Activated naive CD4-positive, alpha-beta T cell (primary cell): Measurements from ENCODE around the gene TECR.
"Not testable (repeated sequence)": the region's sequence is repeated elsewhere in the genome, so short reads cannot be mapped to it uniquely, and the experiment has no call there.

Experiments
- DNase-seq, 4 experiments: peaks; one replicate each; lab custom pipeline; 2025; lab: John Stamatoyannopoulos, UW

Gene TECR

DNA sequence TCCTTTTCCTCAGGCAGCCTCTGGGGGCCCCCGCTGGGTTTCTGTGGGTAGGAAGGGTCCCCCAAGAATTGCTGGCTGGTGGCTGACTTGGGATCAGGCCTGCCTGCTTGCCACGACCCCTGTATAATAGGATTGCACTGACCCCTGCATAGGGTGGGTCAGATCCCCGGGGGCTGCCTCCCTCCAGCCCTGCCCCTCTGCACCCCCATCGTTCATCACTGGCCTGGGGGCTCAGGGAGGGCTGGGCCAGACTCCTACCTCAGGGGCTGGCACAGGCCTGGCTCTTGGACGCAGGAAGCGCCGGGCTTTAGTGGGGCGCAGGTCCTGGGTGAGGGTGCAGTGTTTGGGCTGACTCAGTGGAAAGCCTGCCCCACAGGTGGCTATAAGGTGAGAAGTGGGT, 31.9 kb downstream of the TECR start:
- DNase-seq = no peak

DNA sequence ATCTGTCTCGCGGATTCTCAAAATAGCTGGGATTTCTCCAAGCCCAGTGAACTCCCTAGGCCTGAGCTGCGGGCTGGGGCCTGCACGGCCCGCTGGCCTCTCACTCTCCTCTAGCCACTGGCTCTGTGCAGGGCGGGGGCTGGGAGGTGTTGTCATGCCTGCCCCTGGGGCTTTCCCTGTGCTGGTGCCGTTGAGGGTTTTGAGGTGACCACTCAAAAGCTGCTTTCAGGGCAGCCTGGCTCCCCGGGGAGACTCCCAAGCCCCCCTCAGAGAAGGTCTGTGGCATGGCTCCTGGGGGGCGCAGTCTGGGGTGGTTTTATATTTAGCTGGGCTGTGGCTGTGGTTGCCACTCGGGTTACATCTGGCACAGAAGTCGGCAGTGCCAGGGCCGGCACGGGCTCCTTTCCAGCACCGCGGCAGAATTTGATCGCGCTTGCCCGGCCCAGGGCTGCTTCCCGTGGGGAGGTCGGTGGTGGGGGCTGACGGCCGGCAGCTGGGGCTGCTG, 32.5 kb downstream of the TECR start:
- no peak for DNase-seq

DNA sequence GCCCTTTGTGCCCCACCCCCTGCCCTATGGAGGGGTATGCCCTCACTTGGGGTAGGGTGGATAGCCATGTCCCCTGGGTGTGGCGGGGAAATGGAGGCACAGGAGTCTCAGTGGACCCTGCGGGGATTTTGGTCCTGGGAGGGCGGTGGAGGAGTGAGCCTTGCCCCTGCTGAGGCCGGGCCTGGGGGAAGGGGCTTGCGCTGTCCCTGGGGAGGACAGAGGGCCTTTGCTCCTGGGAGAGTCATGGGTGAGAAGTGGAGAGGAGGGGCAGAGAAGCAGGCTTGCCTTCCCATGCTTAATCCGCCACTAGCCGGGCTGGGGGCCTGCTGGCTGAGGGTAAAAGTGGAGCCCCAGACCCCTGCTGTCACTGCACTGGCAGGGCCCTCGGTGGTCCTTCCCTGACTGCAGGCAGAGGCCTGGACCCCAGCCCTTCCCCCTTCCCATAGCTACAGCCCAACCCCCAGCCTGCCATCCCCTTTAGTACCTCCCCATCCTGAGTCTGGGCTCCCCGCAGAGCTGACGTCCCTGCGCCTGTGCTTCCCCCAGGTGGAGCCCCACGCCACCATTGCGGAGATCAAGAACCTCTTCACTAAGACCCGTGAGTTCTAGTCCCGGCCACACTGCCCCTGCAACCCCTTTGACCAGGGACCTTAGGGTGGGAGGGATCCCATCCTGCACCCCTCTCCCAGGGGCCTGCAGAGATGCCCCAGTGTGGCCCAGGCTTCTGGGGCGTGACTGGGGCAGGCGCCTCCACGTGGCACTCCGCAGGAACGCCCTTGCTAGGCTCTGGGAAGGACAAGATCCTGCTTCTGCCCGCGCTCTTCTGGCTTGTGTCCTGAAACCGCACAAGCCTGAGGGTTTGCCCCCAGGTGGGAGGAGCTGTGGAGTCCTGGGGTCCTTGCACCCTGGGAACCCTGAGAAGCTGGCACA, 33.5 kb downstream of the TECR start:
- no peak for DNase-seq

- no peak for DNase-seq
Measured at GRCh38 chr19:14563590-14563926, 34.2 kb downstream of the TECR start.

DNA sequence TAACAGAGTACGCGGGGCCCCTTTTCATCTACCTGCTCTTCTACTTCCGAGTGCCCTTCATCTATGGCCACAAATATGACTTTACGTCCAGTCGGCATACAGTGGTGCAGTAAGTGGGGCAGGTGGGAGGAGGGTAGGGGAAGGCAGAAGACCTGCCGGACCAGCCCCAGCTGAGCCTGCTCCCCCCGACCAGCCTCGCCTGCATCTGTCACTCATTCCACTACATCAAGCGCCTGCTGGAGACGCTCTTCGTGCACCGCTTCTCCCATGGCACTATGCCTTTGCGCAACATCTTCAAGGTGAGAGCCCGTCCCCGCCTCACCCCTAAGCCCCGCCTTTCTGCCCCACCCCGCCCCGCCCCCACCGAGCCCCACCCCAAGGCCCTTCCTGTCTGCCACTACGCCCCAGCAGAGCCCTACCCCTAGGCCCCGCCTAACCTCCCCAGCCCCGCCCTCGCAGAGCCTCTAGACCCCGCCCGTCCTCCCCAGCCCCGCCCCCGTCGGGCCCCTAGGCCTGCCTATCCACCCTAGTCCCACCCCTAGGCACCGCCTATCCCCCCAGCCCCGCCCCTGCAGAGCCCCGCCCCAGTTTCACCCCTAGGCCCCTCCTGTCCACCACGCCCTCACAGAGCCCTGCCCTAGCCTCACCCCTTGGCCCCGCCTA, 34.7 kb downstream of the TECR start:
- peak in 1 of 4 experiments; percentile 15 for DNase-seq

DNA sequence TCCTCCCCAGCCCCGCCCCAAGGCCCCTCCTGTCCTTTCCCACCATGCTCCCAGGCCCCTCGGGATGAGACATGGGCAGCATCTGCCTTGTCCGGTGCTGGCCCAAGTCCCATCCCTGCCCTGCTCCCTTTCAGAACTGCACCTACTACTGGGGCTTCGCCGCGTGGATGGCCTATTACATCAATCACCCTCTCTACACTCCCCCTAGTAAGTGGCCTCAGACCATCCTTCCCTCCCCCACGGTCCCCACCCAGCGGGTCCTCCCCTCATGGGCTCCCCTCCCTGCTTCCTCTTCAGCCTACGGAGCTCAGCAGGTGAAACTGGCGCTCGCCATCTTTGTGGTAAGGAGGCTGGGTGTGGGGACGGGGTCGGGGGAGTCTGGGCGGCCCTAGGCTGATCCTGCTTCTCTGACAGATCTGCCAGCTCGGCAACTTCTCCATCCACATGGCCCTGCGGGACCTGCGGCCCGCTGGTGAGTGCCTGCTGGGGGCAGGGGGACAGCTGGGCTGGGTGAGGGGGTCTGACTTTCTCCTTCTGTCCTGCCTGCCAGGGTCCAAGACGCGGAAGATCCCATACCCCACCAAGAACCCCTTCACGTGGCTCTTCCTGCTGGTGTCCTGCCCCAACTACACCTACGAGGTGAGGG, 35.4 kb downstream of the TECR start:
- DNase-seq = not testable (repeated sequence)

DNA sequence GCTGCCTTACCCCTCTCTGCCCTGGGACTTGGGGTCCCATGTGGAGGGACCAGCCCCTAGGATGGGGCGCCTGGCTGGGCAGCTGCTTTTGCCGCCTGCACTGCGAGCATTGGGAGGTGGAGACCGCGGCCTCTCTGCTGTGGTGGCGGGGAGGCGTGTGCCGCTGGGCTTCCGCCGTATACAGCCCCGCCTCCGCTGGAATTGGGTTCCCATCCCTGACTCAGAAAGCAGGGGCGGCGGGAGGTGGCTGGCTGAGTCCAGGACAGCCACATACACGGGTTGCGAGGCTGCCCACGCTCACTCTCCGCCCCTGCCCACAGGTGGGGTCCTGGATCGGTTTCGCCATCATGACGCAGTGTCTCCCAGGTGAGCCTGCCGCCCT, 35.9 kb downstream of the TECR start:
- DNase-seq = no peak

DNA sequence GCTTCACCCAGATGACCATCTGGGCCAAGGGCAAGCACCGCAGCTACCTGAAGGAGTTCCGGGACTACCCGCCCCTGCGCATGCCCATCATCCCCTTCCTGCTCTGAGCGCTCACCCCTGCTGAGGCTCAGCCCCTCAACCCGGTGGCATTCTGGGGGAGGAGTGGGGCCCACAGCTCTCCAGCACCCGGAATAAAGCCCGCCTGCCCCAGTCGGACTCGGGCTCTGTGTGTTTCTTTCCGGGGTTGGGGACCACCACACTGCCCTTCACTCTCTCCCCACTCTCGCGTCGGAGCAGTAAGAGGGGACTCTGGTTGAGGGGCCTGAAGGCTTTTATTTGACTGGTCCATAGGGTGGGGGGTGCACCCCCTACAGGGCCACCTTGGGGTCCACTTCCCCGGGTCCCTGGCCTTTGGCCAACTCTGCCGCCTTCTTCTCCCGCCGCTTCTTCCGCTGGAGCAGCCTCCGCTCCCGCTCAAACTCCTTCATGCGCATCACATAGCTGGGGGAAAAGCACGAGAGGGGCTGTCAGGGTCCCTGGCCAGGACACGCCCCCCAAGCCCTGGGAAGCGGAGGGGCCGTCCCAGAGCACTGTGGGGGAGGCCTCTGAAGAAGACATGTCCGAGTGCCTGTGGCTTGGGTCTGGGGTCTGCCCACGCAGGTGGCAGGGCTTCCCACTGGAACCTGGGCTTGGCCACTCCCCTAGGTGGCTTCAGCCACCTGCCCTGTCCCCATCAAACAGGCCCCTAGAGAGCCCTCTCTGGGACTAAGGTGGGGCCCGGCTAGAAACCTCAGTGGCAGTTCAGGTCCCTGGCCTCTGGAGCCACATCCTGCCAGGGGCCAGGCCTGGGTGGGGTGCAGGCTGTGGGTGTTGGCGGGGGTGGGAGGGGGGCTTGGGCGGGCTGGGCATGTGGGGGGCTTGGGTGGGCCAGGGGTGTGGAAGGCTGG, 36.6 kb downstream of the TECR start:
- DNase-seq = no peak

GRCh38 chr19:14566712-14567077, 37.3 kb downstream of the TECR start:
- no peak for DNase-seq

GRCh38 chr19:14567079-14567478, 37.7 kb downstream of the TECR start:
- no peak for DNase-seq

- DNase-seq = no peak
Measured at GRCh38 chr19:14570864-14571527, 41.6 kb downstream of the TECR start.

DNA sequence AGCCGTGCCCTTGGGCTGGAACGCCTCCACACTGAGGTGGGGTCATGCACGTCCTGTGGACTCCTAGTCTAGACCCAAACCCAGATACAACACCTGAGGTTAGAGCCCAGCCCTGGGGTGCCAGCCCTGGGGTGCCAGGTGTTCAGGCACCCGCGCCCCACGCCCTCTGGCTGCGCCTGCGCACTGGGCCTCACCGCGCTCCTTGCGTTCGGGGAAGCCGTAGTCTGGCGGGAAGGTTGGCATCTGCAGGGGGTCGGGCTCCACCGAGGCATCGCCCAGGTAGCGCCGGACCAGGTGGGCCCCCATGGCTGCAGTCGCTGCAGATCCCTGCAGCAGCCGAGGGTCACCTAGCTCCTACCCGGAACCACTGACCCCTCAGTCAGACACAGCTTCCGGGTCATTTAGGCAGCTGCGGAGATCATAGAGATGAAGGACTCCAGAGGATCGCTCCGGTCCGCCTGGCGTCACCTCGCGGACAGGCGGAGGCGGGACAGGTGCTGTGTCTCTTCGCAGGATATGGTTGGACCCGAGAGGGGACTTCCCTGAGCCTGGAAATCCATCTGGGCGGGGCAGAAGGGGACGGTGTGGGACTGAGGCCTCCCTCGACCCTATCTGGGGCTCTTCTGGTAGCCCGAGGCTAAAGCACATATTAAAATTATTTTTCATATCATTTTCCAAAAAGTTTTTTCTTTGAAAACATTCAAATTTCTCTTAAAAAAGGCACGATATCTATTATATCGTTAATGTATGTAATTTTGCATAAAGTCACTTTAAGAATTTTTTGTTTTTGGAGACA, 42.5 kb downstream of the TECR start, which contains the start of gene NDUFB7:
TSS of gene NDUFB7 (minus strand) at position 372 of the 796 bp plus-strand sequence. CDS start at position 306, 66 bp downstream.
- DNase-seq = peak; percentile 59 to 80 (median 70)

GRCh38 chr19:14575428-14575980, 46.1 kb downstream of the TECR start:
- no peak for DNase-seq

GRCh38 chr19:14576363-14576762, 47.0 kb downstream of the TECR start:
- no peak for DNase-seq

DNA sequence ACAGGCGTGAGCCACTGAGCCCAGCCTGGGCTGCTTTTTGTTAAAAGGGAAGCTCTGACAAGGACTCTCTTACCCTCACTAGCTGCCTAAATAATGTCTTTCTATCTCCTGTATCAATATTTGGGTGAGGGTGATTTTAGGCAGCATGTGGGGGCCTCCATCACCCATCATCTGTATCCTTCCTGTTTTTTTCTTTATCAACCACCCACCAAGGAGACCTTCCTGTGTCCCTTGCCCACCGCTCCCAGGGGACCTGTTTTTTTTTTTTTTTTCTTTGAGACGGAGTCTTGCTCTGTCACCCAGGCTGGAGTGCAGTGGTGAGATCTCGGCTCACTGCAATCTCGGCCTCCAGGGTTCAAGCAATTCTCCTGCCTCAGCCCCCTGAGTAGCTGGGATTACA, 47.9 kb downstream of the TECR start:
- no peak for DNase-seq

- DNase-seq = no peak
Measured at GRCh38 chr19:14577885-14578427, 48.6 kb downstream of the TECR start.

DNA sequence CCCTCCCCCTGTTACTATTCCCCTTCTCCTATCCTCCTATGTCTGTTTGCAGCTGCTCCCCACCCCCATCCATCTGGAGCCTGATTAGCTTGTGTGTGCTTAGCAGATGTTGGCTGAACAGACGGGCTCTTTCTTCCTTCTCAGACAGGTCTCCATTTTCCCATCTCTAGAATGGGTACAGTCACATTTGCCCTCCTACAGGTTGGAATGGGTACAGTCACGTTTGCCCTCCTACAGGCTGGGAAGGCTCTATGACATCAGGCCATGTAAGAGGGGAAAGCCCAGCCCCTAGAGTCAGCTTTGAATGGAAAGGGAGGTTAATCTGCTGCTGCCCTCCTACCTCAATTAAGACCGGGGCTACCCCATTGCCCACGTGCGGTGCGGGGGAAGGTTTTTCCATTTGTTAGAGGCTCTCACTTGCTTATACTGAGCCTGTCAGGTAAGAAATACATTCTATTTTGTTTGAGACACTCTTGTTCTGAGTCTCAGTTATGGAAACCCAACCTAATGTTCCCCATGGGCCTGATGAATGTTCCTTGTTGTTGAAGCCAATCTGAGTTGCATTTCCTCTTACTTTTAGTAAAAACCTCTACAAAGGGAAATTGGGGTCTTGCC, 51.3 kb downstream of the TECR start:
- no peak for DNase-seq

GRCh38 chr19:14582894-14583340, 53.5 kb downstream of the TECR start, which contains the start of gene CLEC17A:
CLEC17A (plus strand) TSS chr19:14583084; CDS start chr19:14583161, 77 bp downstream.
- DNase-seq = no peak

DNA sequence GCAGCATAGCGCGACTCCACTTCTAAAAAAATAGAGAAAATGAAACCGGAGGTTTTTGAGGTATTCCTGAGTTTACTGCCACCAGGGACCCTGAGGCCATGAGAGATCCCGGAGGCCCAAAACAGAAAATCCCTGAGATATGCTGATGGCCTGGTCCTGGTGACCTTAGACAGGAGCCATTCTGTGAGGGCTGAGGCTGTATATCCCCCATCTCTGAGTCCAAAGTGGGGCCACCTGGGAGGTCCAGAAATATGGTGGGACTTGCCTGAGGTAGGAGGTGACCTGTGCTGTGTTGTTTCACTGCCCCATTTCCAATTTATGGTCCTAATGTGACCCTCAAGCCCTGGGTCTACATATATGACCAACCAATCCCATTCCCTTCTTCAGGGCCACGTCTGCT, 55.0 kb downstream of the TECR start:
- DNase-seq = not testable (repeated sequence)
